Mesodermal cell (in vitro differentiated cells): ENCODE measurements around the gene AFG1L.
A peak's percentile ranks its signal among the peaks of the same experiment; 100 is the strongest.
"Not testable (repeated sequence)": the region's sequence is repeated elsewhere in the genome, so short reads cannot be mapped to it uniquely, and the experiment has no call there.

Experiments
- H3K27ac ChIP-seq: 2 replicates; pipeline ENCODE4 v1.7.0; 2013; ENCODE audit warnings: mild to moderate bottlenecking, low read depth, low read length, moderate library complexity; ENCODE audit not compliant: severe bottlenecking
- H3K36me3 ChIP-seq: 2 replicates; pipeline ENCODE4 v1.7.1; 2013; ENCODE audit warnings: mild to moderate bottlenecking, low read length, moderate library complexity; ENCODE audit not compliant: control insufficient read depth, insufficient read depth
- H3K4me1 ChIP-seq: one replicate; pipeline ENCODE4 v1.7.1; 2013; ENCODE audit warnings: mild to moderate bottlenecking, low read length; ENCODE audit not compliant: insufficient read depth, control insufficient read depth, poor library complexity, severe bottlenecking
- H3K4me3 ChIP-seq: 2 replicates; pipeline ENCODE4 v1.7.0; 2013; ENCODE audit warnings: low read length, control low read depth, mild to moderate bottlenecking; ENCODE audit not compliant: insufficient read depth, poor library complexity, severe bottlenecking; ENCODE audit errors: extremely low read depth
- H3K9me3 ChIP-seq: 2 replicates; pipeline ENCODE4 v1.7.1; 2013; ENCODE audit warnings: mild to moderate bottlenecking, low read length, moderate library complexity; ENCODE audit not compliant: control insufficient read depth
- WGBS, 2 experiments: methylation state at CpG; one replicate each; pipeline ENCODE4 v1.1.5; 2013; ENCODE audit warnings: missing lambda C conversion rate in 2 of 2; ENCODE audit not compliant: insufficient coverage in 2 of 2; 5-methylcytosine and 5-hydroxymethylcytosine counted together

Gene AFG1L

GRCh38 chr6:108260809-108261569 lies 33.9 kb upstream of the AFG1L start, which contains the start of gene SNX3:
TSS of gene SNX3 (minus strand) at chr6:108261040. CDS start at chr6:108260921, 119 bp downstream.
- no peaks in the 10 kb centered on the region for H3K4me1 ChIP-seq
- peak within 1 kb of the TSS; percentile 94 for H3K27ac ChIP-seq
- peak within 1 kb of the TSS; percentile 100 for H3K4me3 ChIP-seq
- H3K36me3 ChIP-seq = peaks cover 29% of the 10 kb centered on the region
- H3K9me3 ChIP-seq = no peaks in the 10 kb centered on the region
- WGBS, 2 experiments = 0% methylated on average over 48 to 70 of the region's 83 CpGs

GRCh38 chr6:108263371-108263770 lies 31.5 kb upstream of the AFG1L start:
- no peak overlapping the region for H3K4me3 ChIP-seq
- H3K36me3 ChIP-seq = peaks cover 10% of the 10 kb centered on the region
- no peaks in the 10 kb centered on the region for H3K4me1 ChIP-seq
- H3K27ac ChIP-seq = no peak overlapping the region
- H3K9me3 ChIP-seq = no peaks in the 10 kb centered on the region
- 82 to 94% methylated on average over 2 of the region's 2 CpGs for WGBS, 2 experiments

- Histone ChIP-seq H3K9me3 (no peaks in the 10 kb centered on the region), H3K4me1 (no peaks in the 10 kb centered on the region), H3K4me3 (no peak overlapping the region), H3K36me3 (no peaks in the 10 kb centered on the region), H3K27ac (no peak overlapping the region)
- 88 to 100% methylated on average over 1 of the region's 3 CpGs for WGBS, 2 experiments
Observed at GRCh38 chr6:108268845-108269244, 26.0 kb upstream of the AFG1L start.

GRCh38 chr6:108269955-108270354 lies 24.9 kb upstream of the AFG1L start:
- WGBS, 2 experiments = 97% methylated on average over 7 to 16 of the region's 31 CpGs
- not testable (repeated sequence) for H3K4me3 ChIP-seq, H3K36me3 ChIP-seq, H3K27ac ChIP-seq, H3K9me3 ChIP-seq, H3K4me1 ChIP-seq

- no peaks in the 10 kb centered on the region for H3K9me3 ChIP-seq
- H3K36me3 ChIP-seq = no peaks in the 10 kb centered on the region
- no peak overlapping the region for H3K27ac ChIP-seq
- no peak overlapping the region for H3K4me3 ChIP-seq
- 83 to 100% methylated on average over 1 of the region's 2 CpGs for WGBS, 2 experiments
- peaks cover 4% of the 10 kb centered on the region for H3K4me1 ChIP-seq
Observed at GRCh38 chr6:108274546-108274945, 20.3 kb upstream of the AFG1L start.

GRCh38 chr6:108275976-108276375 lies 18.9 kb upstream of the AFG1L start:
- WGBS, 2 experiments = 90 to 91% methylated on average over 2 of the region's 2 CpGs
- no peak overlapping the region for H3K4me3 ChIP-seq
- peaks cover 4% of the 10 kb centered on the region for H3K4me1 ChIP-seq
- no peak overlapping the region for H3K27ac ChIP-seq
- no peaks in the 10 kb centered on the region for H3K36me3 ChIP-seq
- no peaks in the 10 kb centered on the region for H3K9me3 ChIP-seq

GRCh38 chr6:108277295-108277694 lies 17.6 kb upstream of the AFG1L start:
- H3K4me3 ChIP-seq = no peak overlapping the region
- 92 to 100% methylated on average over 1 of the region's 1 CpG for WGBS, 2 experiments
- no peaks in the 10 kb centered on the region for H3K9me3 ChIP-seq
- H3K27ac ChIP-seq = no peak overlapping the region
- H3K4me1 ChIP-seq = peaks cover 4% of the 10 kb centered on the region
- H3K36me3 ChIP-seq = no peaks in the 10 kb centered on the region

- 89 to 97% methylated on average over 3 to 4 of the region's 4 CpGs for WGBS, 2 experiments
Observed at GRCh38 chr6:108277831-108278230, 17.0 kb upstream of the AFG1L start.

GRCh38 chr6:108285381-108285780 lies 9.5 kb upstream of the AFG1L start:
- Histone ChIP-seq H3K36me3 (no peaks in the 10 kb centered on the region), H3K4me1 (no peaks in the 10 kb centered on the region), H3K27ac (no peak overlapping the region), H3K9me3 (no peaks in the 10 kb centered on the region), H3K4me3 (no peak overlapping the region)

More at GRCh38 chr6:108277831-108278230, 17.0 kb upstream of the AFG1L start:
- peaks cover 4% of the 10 kb centered on the region for H3K4me1 ChIP-seq
- H3K4me3 ChIP-seq = no peak overlapping the region
- H3K9me3 ChIP-seq = no peaks in the 10 kb centered on the region
- H3K27ac ChIP-seq = no peak overlapping the region
- no peaks in the 10 kb centered on the region for H3K36me3 ChIP-seq

GRCh38 chr6:108286366-108286765 lies 8.5 kb upstream of the AFG1L start:
- Histone ChIP-seq H3K9me3 (no peaks in the 10 kb centered on the region), H3K4me1 (no peaks in the 10 kb centered on the region), H3K4me3 (no peak overlapping the region), H3K27ac (no peak overlapping the region), H3K36me3 (no peaks in the 10 kb centered on the region)
- 83% methylated on average over 1 of the region's 4 CpGs; no CpG with 5 or more reads in 1 of the 2 experiments for WGBS, 2 experiments

- no peaks in the 10 kb centered on the region for H3K9me3 ChIP-seq
- no peaks in the 10 kb centered on the region for H3K4me1 ChIP-seq
- WGBS, 2 experiments = 56 to 85% methylated on average over 1 to 2 of the region's 3 CpGs
- no peak overlapping the region for H3K27ac ChIP-seq
- no peak overlapping the region for H3K4me3 ChIP-seq
- H3K36me3 ChIP-seq = no peaks in the 10 kb centered on the region
Observed at GRCh38 chr6:108287373-108287772, 7.5 kb upstream of the AFG1L start.
